Activated CD4-positive, alpha-beta T cell treated with anti-CD3 and anti-CD28 coated beads for 36 hours (primary cell): ENCODE data around the gene CDK6. TPM values are rescaled to one million over a fixed set of nuclear protein-coding genes. Genes with fewer than 3 reads are reported as not detected.

ENCODE experiments used
- ATAC-seq: fragments of 200-7000 bp; cut with Tn5 transposase; one replicate; pipeline ENCODE4 v1.10.0; 2021; ENCODE audit warnings: mild to moderate bottlenecking, moderate library complexity
- CTCF ChIA-PET: fragments of 350-600 bp; sonication (Branson Sonifier 250); formaldehyde crosslinking; loops from one replicate; lab custom pipeline; 2021; ENCODE audit warnings: antibody characterized with exemption; lab: Charles Lee
- POLR2A ChIA-PET: fragments of 350-600 bp; sonication (Branson Sonifier 250); formaldehyde crosslinking; loops from one replicate; lab custom pipeline; 2021; ENCODE audit warnings: antibody characterized with exemption, inconsistent platforms; lab: Charles Lee
- DNase-seq: peaks from one replicate; pipeline ENCODE4 v3.0.0-alpha.2; 2020
- H3K27ac Mint-ChIP-seq: one replicate; pipeline ENCODE4 v1.8.0; 2021; ENCODE audit warnings: mixed read lengths
- H3K27me3 Mint-ChIP-seq: one replicate; pipeline ENCODE4 v1.8.0; 2021; ENCODE audit warnings: mixed read lengths
- H3K36me3 Mint-ChIP-seq: one replicate; pipeline ENCODE4 v1.8.0; 2021; ENCODE audit warnings: low read depth, mixed read lengths
- H3K4me1 Mint-ChIP-seq: one replicate; pipeline ENCODE4 v1.8.0; 2021; ENCODE audit warnings: mixed read lengths
- H3K4me3 Mint-ChIP-seq: one replicate; pipeline ENCODE4 v1.8.0; 2021; ENCODE audit warnings: mild to moderate bottlenecking, moderate library complexity, mixed read lengths
- H3K9me3 Mint-ChIP-seq: one replicate; pipeline ENCODE4 v1.8.0; 2021; ENCODE audit warnings: low read depth, mixed read lengths
- intact Hi-C, 2 experiments: fragments of 100-400 bp; cut with DNase I in 1 of 2; cut with micrococcal nuclease in 1 of 2; formaldehyde crosslinking; loops; one replicate each; pipeline versions ENCODE4 v1.14.2 to v1.15.1; 2022 to 2024; cut with DNase I, micrococcal nuclease
- total RNA-seq, 2 experiments: library from RNA; stranded (reverse); gene quantifications; one replicate each; pipeline ENCODE4 v1.2.3, GENCODE V29; 2021

The CDK6 gene
- total RNA-seq, 2 experiments from 2014 or later, result 118 to 135 TPM

DNA sequence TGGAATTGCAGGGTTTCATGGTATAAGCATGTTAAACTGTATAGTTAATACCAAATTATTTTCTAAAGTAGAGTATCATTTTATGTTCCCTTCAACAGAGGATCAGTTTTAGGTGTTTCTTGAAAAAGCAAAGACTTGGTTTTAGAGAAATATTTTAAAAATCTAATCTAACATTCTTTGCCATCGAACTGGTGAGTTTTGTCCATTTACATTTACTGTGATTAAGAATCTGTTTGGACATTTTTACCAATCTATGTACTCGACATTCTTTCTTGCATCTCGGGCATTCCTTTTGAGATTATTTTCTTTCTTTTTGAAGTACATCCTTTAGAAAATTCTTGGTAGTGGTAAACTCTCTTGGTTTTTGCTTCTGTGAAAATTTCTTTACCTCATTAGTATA lies 131.5 kb downstream of the CDK6 start:
- Mint-ChIP-seq H3K36me3 (peaks cover 32% of the 10 kb centered on the region), H3K4me3 (no peak overlapping the region), H3K27me3 (no peaks in the 10 kb centered on the region), H3K9me3 (peaks cover 2% of the 10 kb centered on the region), H3K4me1 (peaks cover 47% of the 10 kb centered on the region), H3K27ac (no peak overlapping the region)
- POLR2A ChIA-PET, result no interaction called here
- DNase-seq (no peak), ATAC-seq (no peak)
- intact Hi-C loops, result loop anchor here in 1 of 2 experiments (5.0 kb wide), 1 partner anchor 412 kb away; the partner anchor contains the start of gene SAMD9
- CTCF ChIA-PET, result interaction anchor here (2.0 kb wide), 1 partner anchor 9 kb away, joined by 12 read pairs; no protein-coding TSS in a partner anchor

DNA sequence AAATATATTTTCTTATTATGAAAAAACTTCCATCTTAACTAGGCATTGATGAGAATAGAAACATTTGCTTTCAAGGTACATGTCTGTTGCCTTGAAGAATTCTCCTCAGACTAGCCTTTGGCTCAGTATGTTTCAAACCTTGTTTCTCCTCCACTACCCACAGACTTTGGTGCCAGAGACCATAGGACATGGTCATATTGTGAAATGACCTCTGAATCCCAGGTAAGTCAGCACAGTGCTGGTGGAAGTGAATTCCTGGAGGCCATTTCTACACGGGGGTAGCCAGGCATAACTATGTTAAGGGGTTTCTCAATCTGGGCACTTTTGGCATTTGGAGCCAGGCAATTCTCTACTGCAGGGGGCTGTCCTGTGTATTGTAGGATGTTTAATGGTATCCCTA lies 133.8 kb downstream of the CDK6 start:
- H3K27ac Mint-ChIP-seq, result no peak overlapping the region
- peaks cover 29% of the 10 kb centered on the region for H3K36me3 Mint-ChIP-seq
- no peaks in the 10 kb centered on the region for H3K27me3 Mint-ChIP-seq
- ATAC-seq, result no peak
- CTCF ChIA-PET, result interaction anchor here (1.0 kb wide), 1 partner anchor 19 kb away, joined by 3 read pairs; no protein-coding TSS in a partner anchor
- no peaks in the 10 kb centered on the region for H3K9me3 Mint-ChIP-seq
- POLR2A ChIA-PET, result no interaction called here
- H3K4me1 Mint-ChIP-seq, result peaks cover 26% of the 10 kb centered on the region
- intact Hi-C loops, result no loop called here
- H3K4me3 Mint-ChIP-seq, result no peak overlapping the region
- DNase-seq, result no peak

DNA sequence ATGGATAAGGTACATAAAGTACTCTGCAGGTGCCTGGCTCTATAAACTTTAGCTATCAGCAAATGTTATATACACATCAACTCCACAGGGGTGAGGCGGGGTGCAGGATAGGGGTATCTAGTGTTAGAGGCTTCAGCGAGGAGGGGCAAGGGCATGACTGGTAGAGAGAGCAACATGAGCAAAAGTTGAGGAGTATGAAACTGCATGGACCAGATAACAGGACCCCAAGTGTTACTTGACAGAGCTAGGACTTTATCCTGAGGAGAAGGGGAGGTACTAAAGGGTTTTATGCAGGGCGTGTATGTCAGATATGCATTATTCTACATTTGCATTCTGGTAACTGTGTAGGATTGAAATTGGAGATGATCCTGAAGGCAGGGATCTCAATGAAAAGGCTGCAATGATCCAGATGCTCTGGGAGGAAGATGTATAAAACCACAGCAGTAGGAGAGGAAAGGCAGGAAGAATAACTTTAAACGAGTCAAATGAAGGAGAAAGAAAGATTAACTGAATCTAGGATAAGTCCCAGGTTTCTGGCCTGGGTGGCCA lies 136.3 kb downstream of the CDK6 start:
- H3K36me3 Mint-ChIP-seq, result peaks cover 29% of the 10 kb centered on the region
- peaks cover 17% of the 10 kb centered on the region for H3K4me1 Mint-ChIP-seq
- intact Hi-C loops, result no loop called here
- DNase-seq (no peak), ATAC-seq (no peak)
- ChIA-PET CTCF (no interaction called here), POLR2A (interaction anchor here (1.4 kb wide), 1 partner anchor 69 kb away, joined by 3 read pairs; no protein-coding TSS in a partner anchor)
- H3K9me3 Mint-ChIP-seq, result no peaks in the 10 kb centered on the region
- no peak overlapping the region for H3K27ac Mint-ChIP-seq
- no peaks in the 10 kb centered on the region for H3K27me3 Mint-ChIP-seq
- no peak overlapping the region for H3K4me3 Mint-ChIP-seq

DNA sequence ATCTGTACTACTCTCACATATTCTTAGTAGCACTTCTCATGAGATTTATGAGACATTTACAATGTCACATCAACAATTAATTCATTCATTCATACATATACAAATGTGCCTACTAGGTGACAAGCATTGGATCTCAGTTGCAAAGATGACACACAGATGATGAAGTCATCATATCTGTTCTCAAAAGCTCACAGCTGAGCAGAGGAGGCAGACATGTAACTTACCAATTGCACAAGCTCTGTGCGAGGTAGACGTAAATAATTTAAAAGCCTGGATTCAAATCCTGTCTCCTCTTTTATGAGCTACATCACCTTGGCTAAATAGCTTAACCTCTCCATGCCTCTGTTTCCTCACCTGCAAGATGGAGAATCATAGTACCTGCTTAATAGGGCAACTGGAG lies 136.8 kb downstream of the CDK6 start:
- POLR2A ChIA-PET, result interaction anchor here (1.4 kb wide), 1 partner anchor 68 kb away, joined by 3 read pairs; no protein-coding TSS in a partner anchor

DNA sequence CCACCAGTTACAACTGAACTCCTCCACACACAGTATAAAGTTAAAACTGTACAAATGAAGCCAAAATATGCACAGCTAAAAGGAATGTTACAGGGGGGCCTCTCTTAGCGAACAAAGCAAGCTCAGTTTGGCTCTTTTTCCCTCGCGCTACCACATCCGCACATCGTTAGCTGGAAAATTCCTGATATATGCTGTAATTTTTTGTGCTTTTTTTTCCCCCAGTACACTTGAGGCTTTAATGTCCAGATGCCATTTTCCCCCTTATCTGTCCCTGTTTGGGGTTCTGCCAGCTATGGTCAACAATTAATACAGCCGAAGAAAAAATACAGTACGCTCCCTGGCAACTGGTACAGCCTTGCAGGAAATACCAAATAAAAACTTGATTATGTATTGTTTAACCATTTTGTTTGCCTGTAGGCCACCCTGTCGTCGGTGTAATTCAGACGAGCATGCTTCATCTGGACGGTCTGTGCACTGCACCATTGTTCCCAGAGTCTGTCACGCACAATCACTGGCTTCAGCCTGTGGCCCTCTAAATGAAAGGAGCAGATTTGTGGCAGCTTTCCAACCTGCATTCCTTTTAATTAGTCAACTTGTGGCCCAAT lies 138.0 kb downstream of the CDK6 start:
- peaks cover 33% of the 10 kb centered on the region for H3K36me3 Mint-ChIP-seq
- H3K4me1 Mint-ChIP-seq, result peaks cover 21% of the 10 kb centered on the region
- DNase-seq (no peak), ATAC-seq (no peak)
- H3K27me3 Mint-ChIP-seq, result no peaks in the 10 kb centered on the region
- H3K27ac Mint-ChIP-seq, result no peak overlapping the region
- H3K4me3 Mint-ChIP-seq, result no peak overlapping the region
- peaks cover 4% of the 10 kb centered on the region for H3K9me3 Mint-ChIP-seq
- CTCF ChIA-PET, result interaction anchor here (0.7 to 1.5 kb wide), 6 partner anchors 13 to 77 kb away, joined by 3 to 4 read pairs (median 3); no protein-coding TSS in a partner anchor
- POLR2A ChIA-PET, result no interaction called here
- intact Hi-C loops, result no loop called here

More for the DNA sequence above, 136.8 kb downstream of the CDK6 start:
- peaks cover 28% of the 10 kb centered on the region for H3K36me3 Mint-ChIP-seq
- H3K4me1 Mint-ChIP-seq, result peaks cover 19% of the 10 kb centered on the region
- no peak for DNase-seq
- H3K9me3 Mint-ChIP-seq, result no peaks in the 10 kb centered on the region
- ATAC-seq, result peak; percentile 53
- H3K27ac Mint-ChIP-seq, result no peak overlapping the region
- CTCF ChIA-PET, result interaction anchor here (0.7 to 1.2 kb wide), 2 partner anchors 78 to 306 kb away, joined by 3 read pairs; no protein-coding TSS in a partner anchor
- intact Hi-C loops, result no loop called here
- no peaks in the 10 kb centered on the region for H3K27me3 Mint-ChIP-seq
- no peak overlapping the region for H3K4me3 Mint-ChIP-seq

DNA sequence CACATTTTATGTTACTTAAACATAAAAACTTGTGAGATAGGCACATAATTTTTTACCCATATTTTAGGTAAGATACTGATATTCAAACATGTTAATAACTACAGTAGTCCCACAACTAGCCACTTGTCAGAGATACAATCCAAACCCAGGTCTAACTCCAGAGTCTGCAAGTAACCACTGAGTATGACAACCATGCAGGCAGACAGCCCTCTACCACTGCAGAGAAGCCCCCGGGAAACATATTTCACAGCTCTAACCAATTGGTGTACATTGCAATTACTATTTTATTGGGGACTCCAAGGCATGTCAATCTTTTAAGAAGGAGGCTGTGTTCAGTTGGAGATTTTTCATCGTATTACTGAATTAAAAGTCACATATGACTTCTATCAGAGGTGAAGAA lies 139.0 kb downstream of the CDK6 start:
- ChIA-PET POLR2A (no interaction called here), CTCF (interaction anchor here (0.8 to 2.7 kb wide), 5 partner anchors 8 to 52 kb away, joined by 3 to 12 read pairs (median 4); no protein-coding TSS in a partner anchor)
- Mint-ChIP-seq H3K4me3 (no peak overlapping the region), H3K27ac (no peak overlapping the region), H3K36me3 (peaks cover 37% of the 10 kb centered on the region), H3K4me1 (peaks cover 26% of the 10 kb centered on the region), H3K9me3 (peaks cover 4% of the 10 kb centered on the region), H3K27me3 (no peaks in the 10 kb centered on the region)
- intact Hi-C loops, result no loop called here
- DNase-seq, result no peak
- no peak for ATAC-seq

DNA sequence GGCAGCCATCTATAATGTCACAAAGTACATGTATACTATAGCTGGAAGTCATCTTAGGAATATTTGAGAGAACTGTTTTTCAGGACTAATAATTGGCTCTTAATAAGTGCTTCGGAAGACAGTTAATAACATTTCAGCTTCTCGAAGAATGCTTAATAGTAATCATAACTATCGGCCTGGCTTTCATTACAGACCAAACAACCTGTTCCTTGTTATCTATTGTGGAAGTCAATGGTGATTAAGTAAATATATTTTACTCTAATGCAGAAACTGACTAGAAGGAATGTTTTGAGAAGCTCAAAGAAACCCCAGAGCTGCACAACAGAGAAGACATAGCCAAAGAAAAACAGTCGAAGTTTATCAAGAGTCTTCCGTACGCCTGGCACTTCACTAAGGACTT lies 139.4 kb downstream of the CDK6 start:
- intact Hi-C loops, result no loop called here
- no peak for DNase-seq
- CTCF ChIA-PET, result interaction anchor here (0.6 to 2.7 kb wide), 5 partner anchors 9 to 77 kb away, joined by 3 to 12 read pairs (median 4); no protein-coding TSS in a partner anchor
- no peak for ATAC-seq
- Mint-ChIP-seq H3K27ac (no peak overlapping the region), H3K36me3 (peaks cover 37% of the 10 kb centered on the region), H3K9me3 (peaks cover 4% of the 10 kb centered on the region), H3K4me1 (peaks cover 28% of the 10 kb centered on the region), H3K27me3 (no peaks in the 10 kb centered on the region), H3K4me3 (no peak overlapping the region)
- POLR2A ChIA-PET, result no interaction called here

DNA sequence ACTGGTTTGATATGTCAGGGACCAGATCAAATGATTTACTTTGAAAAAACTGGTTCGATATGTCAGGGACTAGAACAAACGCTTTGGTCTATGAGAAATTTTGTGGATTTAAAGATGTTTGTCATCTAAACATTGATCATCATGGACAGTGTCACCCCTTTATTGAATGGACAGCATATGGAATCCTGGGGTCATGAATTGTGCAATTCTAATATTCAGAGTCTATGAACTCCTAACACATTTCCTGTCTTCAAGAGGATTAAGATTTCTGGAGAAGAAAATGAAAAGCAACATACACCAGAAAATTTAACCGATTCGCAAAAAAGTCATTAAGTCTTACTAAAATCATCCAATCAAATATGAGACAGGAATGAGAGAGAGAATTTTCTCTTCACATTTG lies 139.8 kb downstream of the CDK6 start:
- ChIA-PET CTCF (interaction anchor here (0.6 to 2.7 kb wide), 4 partner anchors 9 to 357 kb away, joined by 3 to 12 read pairs (median 4); no protein-coding TSS in a partner anchor), POLR2A (interaction anchor here (0.6 kb wide), 1 partner anchor 32 kb away, joined by 6 read pairs; no protein-coding TSS in a partner anchor)
- Mint-ChIP-seq H3K27me3 (no peaks in the 10 kb centered on the region), H3K27ac (no peak overlapping the region), H3K9me3 (peaks cover 4% of the 10 kb centered on the region), H3K4me1 (peaks cover 32% of the 10 kb centered on the region), H3K36me3 (peaks cover 36% of the 10 kb centered on the region), H3K4me3 (no peak overlapping the region)
- ATAC-seq (no peak), DNase-seq (no peak)
- intact Hi-C loops, result no loop called here

DNA sequence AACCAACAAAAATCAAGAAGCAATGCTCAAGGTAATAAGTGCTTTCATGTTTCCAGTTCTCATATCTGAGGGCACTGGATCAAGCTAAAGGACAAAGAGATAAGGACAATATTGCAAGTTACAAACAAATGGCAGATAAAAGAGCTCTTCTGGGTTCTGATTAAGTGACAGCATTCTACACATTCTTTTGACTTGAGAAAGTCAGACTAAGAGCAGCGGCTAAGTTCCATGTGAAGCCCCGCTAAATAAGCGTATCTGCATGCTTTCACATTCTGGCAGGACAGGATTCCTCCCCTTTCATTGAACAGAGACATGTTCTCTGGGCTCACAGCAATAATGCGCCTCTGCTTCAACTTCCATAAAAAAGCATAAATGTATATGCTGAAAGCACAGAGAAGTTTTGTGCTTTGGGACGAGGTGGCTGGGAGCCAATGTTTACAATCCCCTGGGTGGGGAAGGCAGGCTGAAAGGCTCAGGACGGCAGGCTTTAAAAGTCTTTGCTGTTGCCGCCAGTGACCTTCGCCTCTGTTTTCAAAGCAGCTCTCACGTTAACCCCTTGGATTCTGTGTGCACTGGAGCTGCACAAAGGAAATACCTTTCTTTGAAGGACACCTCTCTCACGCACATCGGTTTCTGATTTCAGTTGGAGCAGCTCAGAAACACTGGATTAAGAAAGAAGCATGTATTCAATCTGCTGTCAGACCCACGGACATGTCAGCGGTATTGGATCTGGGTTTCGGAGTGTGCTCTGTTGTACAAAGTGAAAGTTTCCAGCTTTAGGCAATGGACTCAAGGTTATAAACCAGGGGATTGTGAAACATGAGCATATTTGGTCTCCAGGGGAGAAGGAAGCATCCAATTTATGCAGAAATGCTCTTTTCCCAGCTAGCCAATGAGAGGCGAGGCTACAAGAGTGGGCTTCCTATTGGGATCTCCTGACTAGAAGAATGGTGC lies 140.8 kb downstream of the CDK6 start:
- Mint-ChIP-seq H3K36me3 (peaks cover 39% of the 10 kb centered on the region), H3K4me3 (peak overlapping the region; percentile 30), H3K27me3 (no peaks in the 10 kb centered on the region), H3K9me3 (peaks cover 4% of the 10 kb centered on the region), H3K27ac (no peak overlapping the region), H3K4me1 (peaks cover 39% of the 10 kb centered on the region)
- ATAC-seq, result no peak
- CTCF ChIA-PET, result interaction anchor here (0.5 to 2.7 kb wide), 8 partner anchors 10 to 358 kb away, joined by 3 to 12 read pairs (median 4); no protein-coding TSS in a partner anchor
- intact Hi-C loops, result no loop called here
- POLR2A ChIA-PET, result interaction anchor here (0.6 to 0.8 kb wide), 2 partner anchors 14 to 31 kb away, joined by 3 to 6 read pairs; no protein-coding TSS in a partner anchor
- no peak for DNase-seq

DNA sequence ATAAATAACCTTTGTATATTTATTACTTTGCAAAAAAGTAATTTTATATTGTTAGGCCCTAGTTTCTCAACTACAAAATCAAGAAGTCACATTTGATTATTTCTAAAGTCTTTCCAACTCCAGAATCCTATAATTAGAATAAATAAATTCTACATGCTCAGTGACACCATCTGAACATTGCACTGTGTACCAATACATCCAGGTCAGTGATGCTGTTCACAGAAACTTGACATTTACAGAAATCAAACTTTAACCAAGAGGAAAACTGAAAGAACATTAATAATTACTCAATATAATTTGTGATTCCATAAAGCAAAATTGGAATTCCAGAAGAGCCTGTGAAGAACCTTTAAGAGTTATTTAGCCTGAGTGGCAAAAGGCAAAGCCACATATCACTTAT lies 142.2 kb downstream of the CDK6 start:
- no peak overlapping the region for H3K4me3 Mint-ChIP-seq
- H3K27me3 Mint-ChIP-seq, result no peaks in the 10 kb centered on the region
- H3K36me3 Mint-ChIP-seq, result peaks cover 49% of the 10 kb centered on the region
- H3K27ac Mint-ChIP-seq, result no peak overlapping the region
- intact Hi-C loops, result loop anchor here in 1 of 2 experiments (5.0 kb wide), 2 partner anchors 73 to 208 kb away; no protein-coding TSS in a partner anchor
- peaks cover 37% of the 10 kb centered on the region for H3K4me1 Mint-ChIP-seq
- ATAC-seq (no peak), DNase-seq (no peak)
- POLR2A ChIA-PET, result no interaction called here
- peaks cover 4% of the 10 kb centered on the region for H3K9me3 Mint-ChIP-seq
- CTCF ChIA-PET, result interaction anchor here (1.9 kb wide), 1 partner anchor 139 kb away, joined by 6 read pairs; no protein-coding TSS in a partner anchor
